Mesothelial cell of epicardium (in vitro differentiated cells): ENCODE measurements around the gene CHST14. TPM values are rescaled to one million over a fixed set of nuclear protein-coding genes. Genes with fewer than 3 reads are reported as not detected.

Source experiments
- DNase-seq, 2 experiments: peaks; one replicate each; pipeline ENCODE4 v3.0.0; 2021; ENCODE audit warnings: low spot score in 2 of 2; ENCODE audit not compliant: unreplicated experiment in 2 of 2
- H3K27ac Mint-ChIP-seq: 2 replicates; pipeline ENCODE4 v1.8.0; 2021; ENCODE audit warnings: mixed read lengths
- H3K27me3 Mint-ChIP-seq: 2 replicates; pipeline ENCODE4 v1.8.0; 2021; ENCODE audit warnings: low read depth, mixed read lengths
- H3K36me3 Mint-ChIP-seq: 2 replicates; pipeline ENCODE4 v1.8.0; 2021; ENCODE audit warnings: mixed read lengths
- H3K4me1 Mint-ChIP-seq: 2 replicates; pipeline ENCODE4 v1.8.0; 2021; ENCODE audit warnings: mixed read lengths
- H3K4me3 Mint-ChIP-seq: 2 replicates; pipeline ENCODE4 v1.8.0; 2021; ENCODE audit warnings: mild to moderate bottlenecking, moderate library complexity, mixed read lengths
- H3K9me3 Mint-ChIP-seq: 2 replicates; pipeline ENCODE4 v1.8.0; 2021; ENCODE audit warnings: mixed read lengths
- CTCF ChIP-seq: fragments of 200-600 bp; sonication (generic); IDR thresholded peaks from one replicate; pipeline ENCODE4 v1.5.0; 2021; ENCODE audit warnings: antibody characterized with exemption; ENCODE audit not compliant: unreplicated experiment
- total RNA-seq: library from RNA; stranded (reverse); gene quantifications from 3 replicates; pipeline ENCODE4 v1.2.1, GENCODE V29; 2021

The CHST14 gene
- total RNA-seq, 1 donor from 2014 or later, result 41.9 TPM

- Mint-ChIP-seq H3K4me1 (peaks cover 8% of the 10 kb centered on the region), H3K27ac (no peak overlapping the region)
Observed at GRCh38 chr15:40428185-40428584, 42.6 kb upstream of the CHST14 start.

GRCh38 chr15:40429068-40429710, 41.6 kb upstream of the CHST14 start:
- Mint-ChIP-seq H3K27me3 (peaks cover 39% of the 10 kb centered on the region), H3K9me3 (no peaks in the 10 kb centered on the region), H3K36me3 (peaks cover 1% of the 10 kb centered on the region), H3K4me1 (peaks cover 8% of the 10 kb centered on the region), H3K4me3 (no peak overlapping the region), H3K27ac (no peak overlapping the region)
- no peak for DNase-seq
- TF ChIP-seq CTCF, result no peak

More at GRCh38 chr15:40428185-40428584, 42.6 kb upstream of the CHST14 start:
- no peak for TF ChIP-seq CTCF
- Mint-ChIP-seq H3K36me3 (no peaks in the 10 kb centered on the region), H3K9me3 (no peaks in the 10 kb centered on the region), H3K4me3 (no peak overlapping the region), H3K27me3 (peaks cover 29% of the 10 kb centered on the region)
- no peak for DNase-seq

GRCh38 chr15:40430271-40430805, 40.4 kb upstream of the CHST14 start:
- DNase-seq, result no peak
- no peak overlapping the region for H3K4me3 Mint-ChIP-seq
- H3K36me3 Mint-ChIP-seq, result peaks cover 1% of the 10 kb centered on the region
- no peak overlapping the region for H3K27ac Mint-ChIP-seq
- no peak for TF ChIP-seq CTCF
- peaks cover 8% of the 10 kb centered on the region for H3K4me1 Mint-ChIP-seq
- H3K9me3 Mint-ChIP-seq, result no peaks in the 10 kb centered on the region
- H3K27me3 Mint-ChIP-seq, result peaks cover 50% of the 10 kb centered on the region

GRCh38 chr15:40435023-40435709, 35.6 kb upstream of the CHST14 start:
- no peak overlapping the region for H3K27ac Mint-ChIP-seq
- no peaks in the 10 kb centered on the region for H3K9me3 Mint-ChIP-seq
- no peak for DNase-seq
- H3K36me3 Mint-ChIP-seq, result peaks cover 1% of the 10 kb centered on the region
- peaks cover 46% of the 10 kb centered on the region for H3K4me1 Mint-ChIP-seq
- H3K27me3 Mint-ChIP-seq, result peaks cover 82% of the 10 kb centered on the region
- no peak for TF ChIP-seq CTCF
- peak overlapping the region; percentile 59 for H3K4me3 Mint-ChIP-seq

- Mint-ChIP-seq H3K9me3 (no peaks in the 10 kb centered on the region), H3K4me1 (peaks cover 42% of the 10 kb centered on the region), H3K36me3 (peaks cover 1% of the 10 kb centered on the region), H3K27ac (no peak overlapping the region), H3K4me3 (peak overlapping the region; percentile 59), H3K27me3 (peaks cover 78% of the 10 kb centered on the region)
- TF ChIP-seq CTCF, result no peak
- DNase-seq, result no peak
Observed at GRCh38 chr15:40435710-40436089, 35.1 kb upstream of the CHST14 start.
